KOPT-K1 (cell line): ENCODE results near the gene ZNF277.

Experiments
- H3K27ac ChIP-seq: fragments of 200-600 bp; sonication (generic); 2 replicates; pipeline ENCODE4 v1.5.1; 2016; ENCODE audit warnings: antibody characterized with exemption, mild to moderate bottlenecking, low read depth, low read length; ENCODE audit not compliant: poor library complexity, severe bottlenecking
- H3K36me3 ChIP-seq: fragments of 200-600 bp; sonication (generic); 2 replicates; pipeline ENCODE4 v1.5.1; 2017; ENCODE audit warnings: antibody characterized with exemption, mild to moderate bottlenecking, low read length, moderate library complexity; ENCODE audit not compliant: insufficient read depth
- H3K9me3 ChIP-seq: fragments of 200-600 bp; sonication (generic); 2 replicates; pipeline ENCODE4 v1.5.1; 2017; ENCODE audit warnings: antibody characterized with exemption, low read length, mild to moderate bottlenecking; ENCODE audit not compliant: insufficient read depth, poor library complexity, severe bottlenecking

ZNF277 gene

GRCh38 chr7:112176241-112176640 is 30.3 kb upstream of the ZNF277 start:
- Histone ChIP-seq H3K9me3 (peaks cover 8% of the 10 kb centered on the region), H3K27ac (no peak overlapping the region), H3K36me3 (no peaks in the 10 kb centered on the region)

- Histone ChIP-seq H3K9me3 (peaks cover 2% of the 10 kb centered on the region), H3K36me3 (no peaks in the 10 kb centered on the region), H3K27ac (no peak overlapping the region)
Observed at GRCh38 chr7:112176693-112177415, 29.6 kb upstream of the ZNF277 start.

DNA sequence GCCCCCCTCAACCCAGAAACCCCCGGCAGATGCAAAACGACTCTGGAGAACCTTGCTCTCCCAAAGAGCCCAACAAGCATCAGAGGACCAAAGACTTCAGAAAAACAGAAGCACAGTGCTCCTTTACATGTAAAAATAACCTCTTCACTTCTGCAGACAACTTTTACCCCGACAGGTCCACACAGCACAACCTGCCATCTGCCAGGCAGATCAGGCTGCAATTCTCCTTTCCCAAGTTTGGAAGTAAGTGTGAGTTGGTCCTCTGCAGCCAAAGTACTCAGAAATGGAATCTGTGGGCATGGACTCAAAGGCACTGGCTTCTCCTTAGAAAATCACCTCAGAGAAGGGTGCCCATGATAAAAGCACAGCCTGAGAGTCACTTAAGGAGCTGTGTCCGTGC is 26.3 kb upstream of the ZNF277 start:
- no peak overlapping the region for H3K27ac ChIP-seq
- no peaks in the 10 kb centered on the region for H3K9me3 ChIP-seq
- no peaks in the 10 kb centered on the region for H3K36me3 ChIP-seq

DNA sequence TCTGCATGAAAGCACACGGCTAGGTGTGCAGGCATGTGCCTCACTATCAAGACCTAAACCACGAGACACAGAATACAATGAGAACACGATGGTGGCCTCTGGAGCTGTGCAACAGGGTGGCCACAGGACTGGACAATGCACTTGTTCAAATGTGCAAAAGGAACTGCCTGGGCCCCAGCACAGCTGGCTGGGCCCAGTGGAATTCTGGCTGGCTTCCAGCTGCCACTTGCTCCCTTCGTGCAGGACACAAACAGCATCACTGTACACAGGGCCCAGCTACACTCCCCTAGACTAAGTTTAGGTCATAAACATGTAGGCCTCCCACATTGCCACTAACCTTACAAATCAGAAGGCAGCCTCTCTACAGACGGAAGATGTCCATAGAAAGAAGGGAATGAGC is 23.7 kb upstream of the ZNF277 start:
- Histone ChIP-seq H3K36me3 (no peaks in the 10 kb centered on the region), H3K9me3 (no peaks in the 10 kb centered on the region), H3K27ac (no peak overlapping the region)

GRCh38 chr7:112183266-112183665 is 23.2 kb upstream of the ZNF277 start:
- Histone ChIP-seq H3K9me3 (no peaks in the 10 kb centered on the region), H3K36me3 (no peaks in the 10 kb centered on the region), H3K27ac (no peak overlapping the region)

DNA sequence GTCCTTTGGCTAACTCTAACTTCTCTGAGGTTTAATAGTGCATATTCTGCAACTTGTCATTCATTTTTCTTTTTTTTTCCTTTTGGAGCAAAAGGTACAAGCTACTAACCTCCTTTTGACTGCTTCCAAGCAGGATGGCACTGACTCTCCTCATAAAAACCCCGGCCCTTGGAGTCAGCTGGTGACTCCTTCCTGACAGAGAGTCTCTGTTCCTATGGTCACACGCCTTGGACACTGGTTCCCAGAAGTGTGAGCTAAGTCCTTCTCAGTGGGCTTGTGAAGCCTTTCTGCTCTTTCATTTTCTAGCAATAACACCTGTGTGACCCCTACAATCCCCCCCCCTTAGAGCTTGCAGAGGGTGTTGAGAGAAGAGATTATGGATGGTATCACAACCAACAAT is 22.0 kb upstream of the ZNF277 start:
- H3K9me3 ChIP-seq: no peaks in the 10 kb centered on the region
- H3K36me3 ChIP-seq: no peaks in the 10 kb centered on the region
- no peak overlapping the region for H3K27ac ChIP-seq

GRCh38 chr7:112185005-112185834 is 21.3 kb upstream of the ZNF277 start:
- H3K9me3 ChIP-seq: no peaks in the 10 kb centered on the region
- no peaks in the 10 kb centered on the region for H3K36me3 ChIP-seq
- H3K27ac ChIP-seq: no peak overlapping the region

DNA sequence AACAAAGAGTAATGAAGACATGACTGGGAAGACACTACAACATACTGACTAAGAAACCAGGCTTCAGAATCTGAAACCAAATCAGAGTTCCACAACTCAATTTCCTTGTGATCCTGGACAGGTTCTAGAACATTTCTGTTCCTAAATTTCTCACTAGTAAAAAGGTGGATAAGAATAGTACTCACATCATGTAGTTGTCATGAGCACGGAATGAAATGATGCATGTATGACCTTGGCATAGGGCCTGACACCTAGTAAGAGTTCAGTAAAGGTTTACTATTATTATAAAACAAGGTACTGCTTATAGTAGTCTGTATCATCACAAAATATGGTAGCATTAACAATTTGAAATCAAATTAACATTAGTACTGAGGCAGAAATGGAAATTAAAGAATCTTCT is 20.2 kb upstream of the ZNF277 start:
- Histone ChIP-seq H3K9me3 (no peaks in the 10 kb centered on the region), H3K27ac (no peak overlapping the region), H3K36me3 (no peaks in the 10 kb centered on the region)

GRCh38 chr7:112188257-112188656 is 18.2 kb upstream of the ZNF277 start:
- H3K9me3 ChIP-seq: no peaks in the 10 kb centered on the region

DNA sequence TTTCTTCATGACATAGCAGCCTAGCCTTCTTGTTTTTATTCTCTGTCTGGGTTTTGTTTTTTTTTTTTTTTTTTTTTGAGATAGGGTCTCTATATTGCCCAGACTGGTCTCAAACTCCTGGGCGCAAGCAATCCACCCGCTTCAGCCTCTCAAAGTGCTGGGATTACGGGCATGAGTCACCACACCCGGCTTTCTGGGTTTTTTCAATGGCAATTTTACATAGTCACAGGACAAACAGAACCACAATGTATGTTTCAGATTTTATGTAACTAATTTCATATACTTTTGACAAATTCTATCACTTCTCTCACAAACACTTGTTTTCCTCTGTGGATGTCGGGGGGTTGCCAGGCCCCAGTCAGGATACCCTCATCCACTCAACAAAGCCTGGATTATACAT is 16.8 kb upstream of the ZNF277 start:
- peaks cover 6% of the 10 kb centered on the region for H3K9me3 ChIP-seq
- H3K27ac ChIP-seq: no peak overlapping the region
- H3K36me3 ChIP-seq: no peaks in the 10 kb centered on the region

More at GRCh38 chr7:112188257-112188656, 18.2 kb upstream of the ZNF277 start:
- no peaks in the 10 kb centered on the region for H3K36me3 ChIP-seq
- H3K27ac ChIP-seq: no peak overlapping the region

- H3K9me3 ChIP-seq: peaks cover 6% of the 10 kb centered on the region
- H3K27ac ChIP-seq: no peak overlapping the region
- no peaks in the 10 kb centered on the region for H3K36me3 ChIP-seq
Observed at GRCh38 chr7:112190120-112190519, 16.4 kb upstream of the ZNF277 start.

GRCh38 chr7:112192236-112193154 is 14.0 kb upstream of the ZNF277 start:
- H3K27ac ChIP-seq: no peak overlapping the region
- peaks cover 6% of the 10 kb centered on the region for H3K9me3 ChIP-seq
- no peaks in the 10 kb centered on the region for H3K36me3 ChIP-seq

DNA sequence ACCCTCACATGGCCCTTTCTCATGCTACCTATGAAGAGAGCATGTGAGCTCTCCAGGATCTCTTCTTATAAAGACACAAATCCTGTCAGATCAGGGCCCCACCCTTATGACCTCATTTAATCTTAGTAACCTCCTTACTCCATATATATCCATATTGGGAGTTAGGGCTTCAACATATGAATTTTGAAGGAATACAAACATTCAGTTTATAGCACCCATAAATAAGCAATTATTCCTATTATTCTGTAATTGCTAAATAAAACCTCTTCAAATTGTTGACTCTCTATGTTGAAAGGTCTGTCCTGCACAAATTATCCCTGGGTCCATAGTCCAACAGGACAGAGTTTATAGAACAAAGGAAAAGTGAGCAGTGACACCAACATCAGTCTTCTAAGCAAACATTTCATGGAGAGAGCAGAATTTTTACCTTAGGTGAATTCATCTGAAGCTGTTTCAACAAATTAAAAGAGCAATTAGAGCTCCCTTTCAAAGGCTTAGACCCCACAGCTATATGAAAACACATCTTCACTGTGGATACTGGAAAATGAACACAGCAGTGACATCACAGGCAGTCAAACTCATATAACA is 12.5 kb upstream of the ZNF277 start:
- Histone ChIP-seq H3K9me3 (peaks cover 6% of the 10 kb centered on the region), H3K27ac (no peak overlapping the region), H3K36me3 (no peaks in the 10 kb centered on the region)

DNA sequence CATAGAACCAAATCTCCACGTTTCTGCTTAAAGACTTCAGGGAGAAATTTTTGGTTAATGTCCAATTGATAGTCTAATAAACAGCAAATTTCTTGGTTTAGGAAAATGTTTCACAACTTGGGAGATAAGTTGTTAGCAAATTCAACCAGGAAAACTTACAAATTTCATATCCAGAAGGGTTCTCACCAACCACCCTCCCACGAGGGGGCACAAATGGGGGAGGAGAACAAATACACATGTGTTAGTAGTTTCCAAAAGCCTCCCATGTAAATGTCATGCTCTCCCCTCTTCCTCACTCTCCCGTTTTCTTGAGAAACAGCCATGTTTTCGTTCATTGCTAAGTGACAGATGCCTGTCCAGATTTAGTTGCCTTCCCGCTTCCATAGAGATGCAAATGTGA is 10.8 kb upstream of the ZNF277 start:
- H3K36me3 ChIP-seq: no peaks in the 10 kb centered on the region
- no peak overlapping the region for H3K27ac ChIP-seq
- H3K9me3 ChIP-seq: peaks cover 6% of the 10 kb centered on the region

DNA sequence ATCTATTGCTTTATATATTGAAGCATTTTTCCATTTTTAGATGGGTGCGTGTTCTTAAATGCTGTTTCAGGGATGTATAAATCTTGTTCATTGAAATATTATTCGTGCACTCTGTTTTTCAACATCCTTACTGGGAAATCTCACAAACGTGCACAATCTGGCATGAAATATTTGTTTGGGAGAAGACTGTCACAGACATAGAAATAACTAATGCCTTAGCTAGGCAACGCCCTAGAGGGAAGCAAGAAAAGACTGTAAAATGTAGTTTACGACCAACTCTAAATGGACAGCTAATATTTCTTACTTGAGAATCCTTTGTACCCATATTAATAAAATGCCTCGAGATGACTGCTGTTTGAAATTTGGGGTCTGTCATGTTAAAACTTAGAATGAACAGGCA is 9.2 kb upstream of the ZNF277 start:
- Histone ChIP-seq H3K36me3 (no peaks in the 10 kb centered on the region), H3K27ac (no peak overlapping the region), H3K9me3 (peaks cover 6% of the 10 kb centered on the region)
